NB4 (cell line): Measurements from ENCODE around the gene ABCF3.
"Not testable (repeated sequence)": the region's sequence is repeated elsewhere in the genome, so short reads cannot be mapped to it uniquely, and the experiment has no call there.

Experiments used
- DNase-seq: peaks from one replicate; pipeline ENCODE4 v3.0.0; 2010; ENCODE audit warnings: low read depth
- H3K4me3 ChIP-seq: one replicate; pipeline ENCODE4 v1.5.1; 2011; ENCODE audit warnings: mild to moderate bottlenecking, low read depth, low read length, moderate library complexity
- MAX ChIP-seq: IDR thresholded peaks from 2 replicates; pipeline ENCODE4 v1.6.1; 2011; ENCODE audit warnings: low read depth, low read length
- MYC ChIP-seq: IDR thresholded peaks from 2 replicates; pipeline ENCODE4 v1.6.1; 2011; ENCODE audit warnings: low read depth, low read length
- POLR2A ChIP-seq: IDR thresholded peaks from 2 replicates; pipeline ENCODE4 v1.6.1; 2011; ENCODE audit warnings: mild to moderate bottlenecking; ENCODE audit not compliant: insufficient read length; ENCODE audit errors: extremely low read depth
- TF ChIP-seq, protein P1 (sequence below): IDR thresholded peaks from one replicate; pipeline ENCODE4 v1.5.1; 2012; ENCODE audit warnings: low read depth, low read length

Gene ABCF3

DNA sequence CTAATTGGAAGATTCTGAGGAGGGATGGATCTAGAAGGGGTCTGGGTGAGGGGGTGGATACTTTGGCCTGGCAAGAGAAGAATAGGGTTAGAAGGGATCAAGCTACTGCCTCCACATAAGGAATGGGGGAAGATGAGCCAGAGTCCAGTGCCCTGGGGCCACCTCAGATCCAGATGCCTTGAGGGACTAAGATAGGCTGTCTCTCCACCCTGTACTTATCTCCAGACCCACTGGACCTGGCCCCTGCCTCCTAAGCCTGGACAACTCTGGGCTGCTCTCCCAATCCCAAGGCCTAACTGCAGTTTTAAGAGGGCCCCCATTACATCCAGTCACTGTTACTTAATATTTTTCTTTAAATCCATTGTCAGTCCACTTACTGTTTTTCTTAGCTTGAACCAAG is 28.8 kb upstream of the ABCF3 start:
- peak overlapping the region; percentile 85 for H3K4me3 ChIP-seq
- no peak for DNase-seq
- TF ChIP-seq, protein P1, sequence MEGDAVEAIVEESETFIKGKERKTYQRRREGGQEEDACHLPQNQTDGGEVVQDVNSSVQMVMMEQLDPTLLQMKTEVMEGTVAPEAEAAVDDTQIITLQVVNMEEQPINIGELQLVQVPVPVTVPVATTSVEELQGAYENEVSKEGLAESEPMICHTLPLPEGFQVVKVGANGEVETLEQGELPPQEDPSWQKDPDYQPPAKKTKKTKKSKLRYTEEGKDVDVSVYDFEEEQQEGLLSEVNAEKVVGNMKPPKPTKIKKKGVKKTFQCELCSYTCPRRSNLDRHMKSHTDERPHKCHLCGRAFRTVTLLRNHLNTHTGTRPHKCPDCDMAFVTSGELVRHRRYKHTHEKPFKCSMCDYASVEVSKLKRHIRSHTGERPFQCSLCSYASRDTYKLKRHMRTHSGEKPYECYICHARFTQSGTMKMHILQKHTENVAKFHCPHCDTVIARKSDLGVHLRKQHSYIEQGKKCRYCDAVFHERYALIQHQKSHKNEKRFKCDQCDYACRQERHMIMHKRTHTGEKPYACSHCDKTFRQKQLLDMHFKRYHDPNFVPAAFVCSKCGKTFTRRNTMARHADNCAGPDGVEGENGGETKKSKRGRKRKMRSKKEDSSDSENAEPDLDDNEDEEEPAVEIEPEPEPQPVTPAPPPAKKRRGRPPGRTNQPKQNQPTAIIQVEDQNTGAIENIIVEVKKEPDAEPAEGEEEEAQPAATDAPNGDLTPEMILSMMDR = no peak
- TF ChIP-seq MYC (no peak), MAX (no peak), POLR2A (no peak)

- no peak overlapping the region for H3K4me3 ChIP-seq
- no peak for DNase-seq
- no peak for TF ChIP-seq MYC
- TF ChIP-seq MAX = no peak
- TF ChIP-seq, protein P1 = no peak
- TF ChIP-seq POLR2A = no peak
Observed at GRCh38 chr3:184158404-184158803, 27.6 kb upstream of the ABCF3 start.

GRCh38 chr3:184160456-184160855 is 25.5 kb upstream of the ABCF3 start:
- no peak overlapping the region for H3K4me3 ChIP-seq
- TF ChIP-seq, protein P1 = no peak
- TF ChIP-seq MYC (no peak), POLR2A (no peak), MAX (no peak)
- no peak for DNase-seq

GRCh38 chr3:184162571-184163070 is 23.4 kb upstream of the ABCF3 start:
- not testable (repeated sequence) for DNase-seq

GRCh38 chr3:184164648-184165330 is 21.2 kb upstream of the ABCF3 start:
- no peak for DNase-seq
- TF ChIP-seq MYC = no peak
- TF ChIP-seq, protein P1 = no peak
- TF ChIP-seq POLR2A = no peak
- no peak for TF ChIP-seq MAX
- no peak overlapping the region for H3K4me3 ChIP-seq

More at GRCh38 chr3:184162571-184163070, 23.4 kb upstream of the ABCF3 start:
- not testable (repeated sequence) for H3K4me3 ChIP-seq

DNA sequence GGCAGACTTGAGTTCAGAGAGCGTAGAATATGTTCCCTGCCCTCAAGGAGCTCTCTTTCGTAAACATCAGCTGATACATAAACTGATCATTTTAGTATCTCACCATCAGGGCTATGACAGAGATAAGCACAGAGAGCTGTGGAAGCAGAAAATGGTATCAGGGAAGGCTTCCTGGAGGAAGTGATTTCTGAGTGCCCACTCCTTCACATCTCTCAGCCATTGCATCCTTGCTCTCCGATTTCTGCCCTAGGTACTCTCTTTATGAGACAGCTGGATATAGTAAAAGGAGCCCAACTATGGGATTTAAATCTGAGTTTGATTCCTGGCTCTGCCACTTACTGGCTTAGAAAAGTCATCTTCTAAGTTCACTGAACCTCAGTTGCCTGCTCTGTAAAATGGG is 20.5 kb upstream of the ABCF3 start:
- DNase-seq = no peak
- H3K4me3 ChIP-seq = no peak overlapping the region
- no peak for TF ChIP-seq MYC
- no peak for TF ChIP-seq POLR2A
- TF ChIP-seq, protein P1 = no peak
- TF ChIP-seq MAX = no peak
